T47D (cell line): ENCODE measurements around the gene SRSF2.
"Not testable (repeated sequence)": the region's sequence is repeated elsewhere in the genome, so short reads cannot be mapped to it uniquely, and the experiment has no call there.

ENCODE experiments used
- DNase-seq, 2 experiments: peaks; one replicate each; pipeline versions ENCODE4 v3.0.0 to v3.0.0-alpha.2; 2011 to 2012; ENCODE audit warnings: low read depth in 1 of 2, low spot score in 1 of 2
- JUND ChIP-seq: IDR thresholded peaks from 2 replicates; pipeline ENCODE4 v1.6.1; 2012; ENCODE audit warnings: low read depth
- in situ Hi-C: cut with HindIII; loops from 2 replicates; pipeline ENCODE4 v1.10.0; 2016; ENCODE audit warnings: low sequenced_read_pairs, low pct_unique_long_range_greater_than_20kb

SRSF2 gene

DNA sequence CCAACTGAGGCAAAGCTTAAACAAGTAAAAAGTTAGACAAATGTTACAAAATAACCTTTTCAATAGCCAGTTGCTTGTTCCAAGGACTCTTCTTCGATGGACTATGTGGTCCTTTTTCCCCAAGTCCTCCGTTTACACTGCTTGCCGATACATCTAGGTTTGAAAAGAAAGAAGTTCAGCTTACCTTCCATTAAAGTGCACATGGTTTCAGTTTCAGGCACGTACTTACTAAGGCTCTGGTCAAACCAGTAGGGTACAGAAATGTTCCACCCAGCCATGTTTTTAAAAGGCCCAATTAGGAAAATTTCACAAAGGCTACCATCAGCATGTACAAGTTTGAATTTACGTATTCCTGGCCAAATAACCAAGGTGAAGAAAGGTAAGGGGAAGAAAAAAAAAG lies 2.1 kb downstream of the SRSF2 start:
- in situ Hi-C loops: no loop called here
- peak in 1 of 2 experiments; percentile 55 for DNase-seq

GRCh38 chr17:76734080-76734840 lies 2.9 kb downstream of the SRSF2 start:
- in situ Hi-C loops: no loop called here
- no peak for DNase-seq
- no peak for TF ChIP-seq JUND

More for the DNA sequence above, 2.1 kb downstream of the SRSF2 start:
- TF ChIP-seq JUND: no peak

DNA sequence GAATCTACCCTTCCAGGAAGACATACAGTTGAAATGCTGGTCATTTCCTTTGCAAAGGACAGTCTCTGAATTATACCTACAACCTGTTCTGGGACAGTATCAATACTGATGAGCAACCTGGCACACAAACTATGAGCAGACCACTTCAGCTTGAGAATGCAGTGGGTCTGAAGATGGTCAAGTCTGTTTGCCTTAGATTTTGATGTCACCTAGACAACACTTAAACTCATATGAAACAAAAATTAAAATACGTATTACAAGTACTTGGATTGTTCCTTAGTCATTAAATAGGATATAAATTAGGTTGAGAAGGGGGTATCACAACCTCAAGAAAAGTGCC lies 3.5 kb downstream of the SRSF2 start:
- DNase-seq: no peak
- in situ Hi-C loops: no loop called here
- no peak for TF ChIP-seq JUND

DNA sequence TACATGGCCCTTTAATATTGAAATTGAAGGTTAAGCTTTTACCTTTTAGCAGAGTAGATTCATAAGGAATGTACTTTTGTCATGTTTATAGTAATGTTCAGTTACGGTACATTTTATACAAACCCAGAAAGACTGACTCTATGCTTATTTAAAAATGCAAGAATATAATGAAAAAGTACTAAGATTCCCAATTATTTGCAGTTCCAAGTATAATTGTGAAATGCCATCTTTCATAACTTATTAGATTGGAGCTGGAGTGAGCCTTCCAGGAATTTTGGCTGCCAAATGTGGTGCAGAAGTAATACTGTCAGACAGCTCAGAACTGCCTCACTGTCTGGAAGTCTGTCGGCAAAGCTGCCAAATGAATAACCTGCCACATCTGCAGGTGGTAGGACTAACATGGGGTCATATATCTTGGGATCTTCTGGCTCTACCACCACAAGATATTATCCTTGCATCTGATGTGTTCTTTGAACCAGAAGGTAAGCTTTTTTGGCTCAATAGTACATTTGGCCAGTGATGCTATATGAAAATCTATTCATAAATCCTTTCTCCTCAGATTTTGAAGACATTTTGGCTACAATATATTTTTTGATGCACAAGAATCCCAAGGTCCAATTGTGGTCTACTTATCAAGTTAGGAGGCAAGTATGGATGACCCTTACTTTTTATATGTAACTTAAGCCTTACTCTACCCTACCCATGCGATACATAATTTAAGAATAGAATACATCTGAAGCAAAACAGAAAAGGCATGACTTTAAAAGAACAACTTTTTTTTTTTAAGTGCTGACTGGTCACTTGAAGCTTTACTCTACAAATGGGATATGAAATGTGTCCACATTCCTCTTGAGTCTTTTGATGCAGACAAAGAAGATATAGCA lies 4.2 kb downstream of the SRSF2 start:
- no peak for DNase-seq
- no peak for TF ChIP-seq JUND
- in situ Hi-C loops: no loop called here

DNA sequence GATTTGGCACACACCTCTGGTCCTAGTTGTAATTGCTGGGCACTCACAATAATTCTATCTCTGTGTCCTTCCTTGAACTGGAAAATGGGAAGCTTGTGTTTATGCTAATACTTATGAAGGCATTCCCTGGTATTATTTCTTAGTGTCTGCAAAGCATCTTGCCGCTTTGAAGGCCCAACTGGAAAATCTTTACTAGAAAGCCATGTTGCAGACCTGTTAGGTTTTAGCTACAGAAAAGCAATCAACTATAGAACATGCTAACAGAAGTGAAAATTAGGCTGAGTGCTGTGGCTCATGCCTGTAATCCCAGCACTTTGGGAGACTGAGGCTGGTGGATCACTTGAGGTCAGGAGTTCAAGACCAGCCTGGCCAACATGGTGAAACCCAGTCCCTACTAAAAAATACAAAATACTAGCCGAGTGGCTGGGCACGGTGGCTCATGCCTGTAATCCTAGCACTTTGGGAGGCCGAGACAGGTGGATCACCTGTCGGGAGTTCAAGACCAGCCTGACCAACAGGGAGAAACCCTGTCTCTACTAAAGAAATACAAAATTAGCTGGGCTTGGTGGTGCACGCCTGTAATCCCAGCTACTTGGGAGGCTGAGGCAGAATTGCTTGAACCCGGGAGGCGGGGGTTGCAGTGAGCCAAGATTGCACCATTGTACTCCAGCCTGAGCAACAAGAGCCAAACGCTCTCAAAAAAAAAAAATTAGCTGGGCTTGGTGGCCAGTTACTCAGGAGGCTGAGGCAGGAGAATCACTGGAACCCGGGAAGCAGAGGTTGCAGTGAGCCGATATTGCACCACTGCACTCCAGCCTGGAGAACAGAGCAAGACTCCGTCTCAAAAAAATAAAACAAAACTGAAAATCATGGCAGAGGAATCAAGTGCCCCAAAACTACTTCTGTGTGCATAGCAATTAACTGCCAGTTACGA lies 5.1 kb downstream of the SRSF2 start:
- in situ Hi-C loops, DNase-seq: not testable (repeated sequence)

DNA sequence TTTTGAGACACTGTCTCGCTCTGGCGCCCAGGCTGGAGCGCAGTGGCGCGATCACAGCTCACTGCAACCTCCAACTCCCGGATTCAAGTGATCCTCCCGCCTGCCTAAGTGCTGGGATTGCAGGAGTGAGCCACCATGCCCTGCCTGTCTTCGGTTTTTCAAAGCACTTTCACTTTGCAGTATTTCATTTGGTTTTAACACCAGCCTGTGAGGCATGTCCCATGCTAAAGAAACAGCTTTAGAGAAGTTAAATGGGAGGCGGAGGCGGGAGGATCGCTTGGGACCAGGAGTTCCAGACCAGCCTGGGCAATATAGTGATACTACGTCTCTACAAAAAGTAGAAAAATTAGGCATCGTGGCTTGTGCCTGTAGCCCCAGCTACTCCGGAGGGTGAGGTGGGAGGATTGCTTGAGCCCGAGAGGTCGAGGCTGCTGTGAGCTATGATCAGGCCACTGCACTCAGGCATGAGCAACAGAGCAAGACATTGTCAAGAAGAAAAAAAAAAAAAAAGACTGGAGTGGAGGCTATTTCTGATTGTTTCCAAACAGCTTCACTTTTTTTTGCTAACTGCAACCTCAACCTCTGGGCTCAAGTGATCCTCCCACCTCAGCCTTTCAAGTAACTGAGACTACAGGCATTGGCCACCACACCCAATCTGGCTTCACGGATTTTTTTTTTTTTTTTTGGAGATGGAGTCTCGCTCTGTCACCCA lies 9.2 kb downstream of the SRSF2 start:
- in situ Hi-C loops: no loop called here
- TF ChIP-seq JUND: no peak
- no peak for DNase-seq

More for the DNA sequence above, 5.1 kb downstream of the SRSF2 start:
- TF ChIP-seq JUND: 0 out of 2 replicates have a peak, but pooled peaks have one; percentile 14

GRCh38 chr17:76726776-76727718 lies 10.1 kb downstream of the SRSF2 start, which contains the start of gene METTL23:
TSS of gene METTL23 (plus strand) at chr17:76726839. CDS start at chr17:76729711, 2,872 bp downstream.
- in situ Hi-C loops: no loop called here
- TF ChIP-seq JUND: no peak
- DNase-seq: peak; percentile 72 to 78

- in situ Hi-C loops: no loop called here
- DNase-seq: peak; percentile 99
- TF ChIP-seq JUND: no peak
These were observed 10.8 kb downstream of the SRSF2 start, which contains the start of gene JMJD6 for GRCh38 chr17:76726231-76726775. TSS of gene JMJD6 (minus strand) at chr17:76726606. CDS start at chr17:76726475, 131 bp downstream.

DNA sequence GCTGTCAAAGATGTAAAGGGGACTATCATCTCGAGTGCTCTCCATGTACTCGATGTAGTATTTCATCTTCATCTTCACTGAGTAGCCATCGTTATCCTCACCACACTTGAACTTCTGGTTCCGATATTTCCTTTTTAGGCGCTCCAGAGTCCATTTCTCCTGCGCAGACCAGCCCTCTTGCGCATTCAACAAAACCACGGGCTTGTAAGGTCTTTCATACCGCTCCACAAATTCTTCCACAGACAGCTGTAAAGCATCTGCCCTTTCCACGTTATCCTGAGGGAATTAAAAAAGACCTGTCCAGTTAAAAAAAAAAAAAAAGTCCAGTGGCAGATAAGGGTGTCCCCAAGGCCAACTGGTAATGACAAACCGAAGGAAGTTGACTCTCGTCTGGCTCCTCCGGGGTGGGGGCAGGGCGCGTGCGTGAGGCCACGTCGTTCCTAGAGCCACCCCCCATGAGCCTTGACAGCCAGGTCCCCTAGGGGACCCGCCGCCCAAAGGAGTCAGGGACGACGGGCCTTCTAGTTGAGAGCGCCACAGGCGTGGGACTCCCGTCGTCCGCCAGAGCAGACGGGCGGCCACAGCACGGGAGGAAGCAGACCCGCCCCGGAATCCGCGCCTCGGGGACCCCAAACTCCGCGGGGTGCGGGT lies 11.4 kb downstream of the SRSF2 start:
- TF ChIP-seq JUND: no peak
- in situ Hi-C loops: no loop called here
- peak; percentile 61 to 69 for DNase-seq

DNA sequence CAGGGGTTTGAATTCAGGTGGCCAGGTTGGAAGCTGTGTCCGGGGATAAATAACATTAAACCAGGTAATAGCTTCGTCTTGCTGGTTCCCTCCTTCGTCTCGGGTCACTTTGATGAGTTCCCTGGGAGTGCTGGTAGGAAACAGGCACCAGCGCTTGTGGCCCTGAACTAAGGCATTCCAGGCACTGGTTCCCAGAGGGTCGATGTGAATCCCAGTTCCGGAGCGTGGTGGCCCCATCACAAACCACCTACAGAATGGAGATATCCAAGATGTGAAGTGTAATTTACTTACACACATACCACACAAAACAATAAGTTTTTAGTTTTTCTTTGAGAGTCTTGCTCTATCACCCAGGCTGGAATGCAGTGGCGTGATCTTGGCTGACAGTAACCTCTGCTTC lies 13.3 kb downstream of the SRSF2 start:
- no peak for TF ChIP-seq JUND
- in situ Hi-C loops: no loop called here
- DNase-seq: no peak

DNA sequence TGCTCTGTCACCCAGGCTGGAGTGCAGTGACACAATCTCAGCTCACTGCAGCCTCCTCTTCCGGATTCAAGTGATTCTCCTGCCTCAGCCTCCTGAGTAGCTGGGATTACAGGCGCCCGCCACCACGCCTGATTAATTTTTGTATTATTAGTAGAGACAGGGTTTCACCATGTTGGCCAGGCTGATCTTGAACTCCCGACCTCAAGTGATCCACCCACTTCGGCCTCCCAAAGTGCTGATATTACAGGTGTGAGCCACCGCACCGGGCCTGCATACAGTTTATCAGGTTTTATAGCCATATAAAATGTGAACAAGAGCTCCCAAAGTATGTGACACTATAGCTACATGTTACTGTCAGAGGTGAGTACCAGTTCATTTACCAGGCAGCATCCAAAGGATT lies 14.2 kb downstream of the SRSF2 start:
- DNase-seq, in situ Hi-C loops: not testable (repeated sequence)
